ENCODE measurements around the gene USP4. TPM values are rescaled to one million over a fixed set of nuclear protein-coding genes. Genes with fewer than 3 reads are reported as not detected.

USP4 gene
- total and polyA plus RNA-seq, 2 of the 8 experiments (the other 6 are each of a cell fraction or from before 2014, with no cell fraction given): 16.0 to 27.8 TPM

DNA sequence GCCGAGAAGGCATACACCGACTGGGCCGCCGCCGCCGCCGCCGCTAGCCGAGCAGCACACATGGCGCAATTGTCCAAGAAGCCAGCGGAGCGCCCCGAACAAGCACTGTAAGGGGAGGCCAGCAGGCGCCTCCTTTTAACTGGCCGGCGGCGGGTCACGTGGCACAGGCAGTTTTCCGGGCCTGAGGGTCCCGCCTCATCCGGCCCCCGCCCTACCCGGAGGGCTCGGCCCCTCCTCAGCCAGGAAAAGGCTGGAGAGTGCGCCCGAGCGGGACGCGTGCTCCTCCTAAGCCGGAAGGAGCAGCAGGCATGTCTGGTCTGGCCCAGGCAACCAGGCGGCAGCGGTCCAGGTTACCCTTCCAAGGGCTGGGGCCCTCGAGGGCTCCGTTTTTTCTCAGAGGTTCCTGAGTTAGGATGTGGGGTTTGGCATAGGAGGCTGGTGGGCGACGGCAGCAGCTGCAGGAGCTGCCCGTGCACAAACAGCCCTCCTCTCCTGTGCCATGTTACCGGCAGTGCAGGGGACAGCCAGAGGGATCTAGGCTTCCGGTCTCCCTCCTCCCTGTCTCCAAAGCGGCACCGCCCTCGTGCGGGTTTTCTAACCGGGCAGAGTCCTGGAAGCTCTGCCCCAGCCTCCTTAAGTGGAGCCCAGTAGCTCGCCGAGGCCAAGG lies 18.5 kb upstream of the USP4 start, which contains the start of gene GPX1 (continued):
- no peak for TF ChIP-seq CHD7 (IDR thresholded peaks at IDR 0.05; ENCODE audit: insufficient replicate concordance, low read length)
- TF ChIP-seq RBBP5 (IDR thresholded peaks at IDR 0.05; ENCODE audit: borderline replicate concordance, low read depth, low read length): peak; percentile 55; the same call in 1 of the 2 replicates
- peak; percentile 30; the same call in 1 of the 2 replicates for TF ChIP-seq GABPA (IDR thresholded peaks at IDR 0.05; ENCODE audit: borderline replicate concordance, insufficient read depth, low read length)
- TF ChIP-seq ASH2L (IDR thresholded peaks at IDR 0.05; ENCODE audit: low read length): peak; percentile 66
- peak; percentile 61 for TF ChIP-seq PHF8 (conservative IDR thresholded peaks at IDR 0.05; ENCODE audit: low read depth, low read length)
- TF ChIP-seq MAX (IDR thresholded peaks at IDR 0.05): peak; percentile 93
